SK-N-SH treated with all-trans-retinoic acid at 6 μM for 48 hours (cell line): ENCODE data around the gene CASP5.
"Not testable (repeated sequence)": the region's sequence is repeated elsewhere in the genome, so short reads cannot be mapped to it uniquely, and the experiment has no call there.

ENCODE experiments used
- ATAC-seq: fragments of 200-7000 bp; cut with Tn5 transposase; 3 replicates; pipeline ENCODE4 v1.9.1; 2020; ENCODE audit warnings: mild to moderate bottlenecking, moderate library complexity
- ARNTL ChIP-seq: fragments of 450-650 bp; formaldehyde crosslinking; IDR thresholded peaks from 2 replicates; pipeline ENCODE4 v1.5.0; 2020; ENCODE audit warnings: low read depth, mild to moderate bottlenecking, moderate library complexity, borderline replicate concordance
- CREB5 ChIP-seq: fragments of 250-450 bp; sonication (Bioruptor Pico); IDR thresholded peaks from 2 replicates; pipeline ENCODE4 v1.5.1; 2020; ENCODE audit warnings: low read depth, mild to moderate bottlenecking, moderate library complexity
- CSDC2 ChIP-seq: fragments of 250-450 bp; sonication (Bioruptor Pico); IDR thresholded peaks from 2 replicates; pipeline ENCODE4 v1.5.0; 2020; ENCODE audit warnings: mild to moderate bottlenecking, moderate library complexity
- CSRNP3 ChIP-seq: fragments of 250-450 bp; sonication (Bioruptor Pico); IDR thresholded peaks from 2 replicates; pipeline ENCODE4 v1.5.1; 2021; ENCODE audit warnings: mild to moderate bottlenecking, moderate library complexity
- GLIS3 ChIP-seq: fragments of 250-450 bp; sonication (Bioruptor Pico); IDR thresholded peaks from 2 replicates; pipeline ENCODE4 v1.5.0; 2020; ENCODE audit warnings: mild to moderate bottlenecking, moderate library complexity
- ISL1 ChIP-seq: fragments of 250-450 bp; sonication (Bioruptor Pico); IDR thresholded peaks from 2 replicates; pipeline ENCODE4 v2.1.2; 2022; ENCODE audit warnings: mild to moderate bottlenecking, moderate library complexity
- OSR1 ChIP-seq: fragments of 250-450 bp; sonication (Bioruptor Pico); IDR thresholded peaks from 2 replicates; pipeline ENCODE4 v1.8.0; 2022; ENCODE audit warnings: moderate library complexity, mild to moderate bottlenecking, inconsistent platforms
- POU6F1 ChIP-seq: fragments of 250-450 bp; sonication (Bioruptor Pico); IDR thresholded peaks from 2 replicates; pipeline ENCODE4 v1.8.0; 2021; ENCODE audit warnings: low read depth, mild to moderate bottlenecking, moderate library complexity, borderline replicate concordance
- PPARA ChIP-seq: fragments of 250-450 bp; sonication (Bioruptor Pico); IDR thresholded peaks from 2 replicates; pipeline ENCODE4 v1.5.0; 2020; ENCODE audit warnings: mild to moderate bottlenecking, borderline replicate concordance
- RARB ChIP-seq: fragments of 250-450 bp; sonication (Bioruptor Pico); IDR thresholded peaks from 2 replicates; pipeline ENCODE4 v1.8.0; 2021; ENCODE audit warnings: mild to moderate bottlenecking, moderate library complexity
- SNAI2 ChIP-seq: fragments of 250-450 bp; sonication (Bioruptor Pico); IDR thresholded peaks from 2 replicates; pipeline ENCODE4 v1.5.0; 2020; ENCODE audit warnings: mild to moderate bottlenecking, moderate library complexity
- TCF4 ChIP-seq: fragments of 250-450 bp; sonication (Bioruptor Pico); IDR thresholded peaks from 2 replicates; pipeline ENCODE4 v1.8.0; 2021; ENCODE audit warnings: mild to moderate bottlenecking, moderate library complexity, borderline replicate concordance
- TOX ChIP-seq: fragments of 250-450 bp; sonication (Bioruptor Pico); IDR thresholded peaks from 2 replicates; pipeline ENCODE4 v1.8.0; 2021; ENCODE audit warnings: mild to moderate bottlenecking, moderate library complexity, borderline replicate concordance
- TSHZ2 ChIP-seq: fragments of 250-450 bp; sonication (Bioruptor Pico); IDR thresholded peaks from 2 replicates; pipeline ENCODE4 v1.5.0; 2020; ENCODE audit warnings: mild to moderate bottlenecking, moderate library complexity
- ZC3H10 ChIP-seq: fragments of 250-450 bp; sonication (Bioruptor Pico); IDR thresholded peaks from 2 replicates; pipeline ENCODE4 v1.5.1; 2021; ENCODE audit warnings: mild to moderate bottlenecking, moderate library complexity
- ZFP3 ChIP-seq: fragments of 250-450 bp; sonication (Bioruptor Pico); IDR thresholded peaks from 2 replicates; pipeline ENCODE4 v1.5.0; 2020; ENCODE audit warnings: mild to moderate bottlenecking, moderate library complexity
- ZFP30 ChIP-seq: fragments of 450-650 bp; formaldehyde crosslinking; IDR thresholded peaks from 2 replicates; pipeline ENCODE4 v1.5.0; 2022; ENCODE audit warnings: mild to moderate bottlenecking, moderate library complexity
- ZNF565 ChIP-seq: fragments of 450-650 bp; formaldehyde crosslinking; conservative IDR thresholded peaks from 2 replicates; pipeline ENCODE4 v1.5.0; 2020; ENCODE audit warnings: low read depth, mild to moderate bottlenecking, moderate library complexity
- ZNF70 ChIP-seq: fragments of 450-650 bp; formaldehyde crosslinking; IDR thresholded peaks from 2 replicates; pipeline ENCODE4 v1.5.0; 2020; ENCODE audit warnings: mild to moderate bottlenecking, moderate library complexity
- ZNF8 ChIP-seq: fragments of 450-650 bp; formaldehyde crosslinking; IDR thresholded peaks from 2 replicates; pipeline ENCODE4 v1.5.0; 2020; ENCODE audit warnings: mild to moderate bottlenecking, moderate library complexity

Gene CASP5

GRCh38 chr11:105023003-105023402 is at the start of gene CASP5:
CASP5 (minus strand) TSS chr11:105023168; CDS start chr11:105023136, 32 bp downstream.
- no peak for ATAC-seq
- TF ChIP-seq SNAI2 (CRISPR knock-in tag), result no peak
- no peak for TF ChIP-seq CSRNP3 (CRISPR knock-in tag)
- no peak for TF ChIP-seq ZNF70 (CRISPR knock-in tag)
- no peak for TF ChIP-seq TCF4 (CRISPR knock-in tag)
- no peak for TF ChIP-seq CREB5 (CRISPR knock-in tag)
- TF ChIP-seq TOX (CRISPR knock-in tag), result no peak
- no peak for TF ChIP-seq RARB (CRISPR knock-in tag)
- TF ChIP-seq ISL1 (CRISPR knock-in tag), result no peak
- no peak for TF ChIP-seq ZFP3
- TF ChIP-seq, all 23 proteins: peak for 0

- not testable (repeated sequence) for ATAC-seq
Measured at GRCh38 chr11:105072080-105072479, 49.1 kb upstream of the CASP5 start.

- TF ChIP-seq TCF4 (CRISPR knock-in tag) (no peak), GLIS3 (no peak), CSDC2 (CRISPR knock-in tag) (no peak), ZC3H10 (CRISPR knock-in tag) (no peak), TSHZ2 (CRISPR knock-in tag) (no peak), ARNTL (CRISPR knock-in tag) (no peak)
- TF ChIP-seq, all 23 proteins: peak for 0
- no peak for ATAC-seq
Measured at GRCh38 chr11:105071089-105071732, 48.2 kb upstream of the CASP5 start.

- ATAC-seq, result no peak
Measured at GRCh38 chr11:105070306-105070705, 47.3 kb upstream of the CASP5 start.

More at GRCh38 chr11:105070306-105070705, 47.3 kb upstream of the CASP5 start:
- TF ChIP-seq CREB5 (CRISPR knock-in tag), result no peak
- TF ChIP-seq POU6F1 (CRISPR knock-in tag), result no peak
- no peak for TF ChIP-seq TOX (CRISPR knock-in tag)
- TF ChIP-seq PPARA (CRISPR knock-in tag), result no peak
- no peak for TF ChIP-seq ARNTL (CRISPR knock-in tag)
- TF ChIP-seq TSHZ2 (CRISPR knock-in tag), result no peak
- no peak for TF ChIP-seq OSR1 (CRISPR knock-in tag)
- no peak for TF ChIP-seq ZFP30 (CRISPR knock-in tag)
- no peak for TF ChIP-seq RARB (CRISPR knock-in tag)
- no peak for TF ChIP-seq CSDC2 (CRISPR knock-in tag)
- no peak for TF ChIP-seq ZC3H10 (CRISPR knock-in tag)
- TF ChIP-seq ZNF8 (CRISPR knock-in tag), result no peak
- no peak for TF ChIP-seq ZNF565 (CRISPR knock-in tag)
